Upper lobe of left lung (tissue), 4 donors: ENCODE measurements around the gene PRKCQ.

Experiments
- CTCF ChIP-seq, 6 experiments: fragments of 450-650 bp in 4 of 6; fragments of 200-600 bp in 2 of 6; sonication (generic) in 2 of 6; IDR thresholded peaks; one replicate each; pipeline ENCODE4 v1.5.1; 2016 to 2019; ENCODE audit warnings: antibody characterized with exemption in 6 of 6
- POLR2A ChIP-seq, 4 donors: fragments of 450-650 bp; IDR thresholded peaks; one replicate each; pipeline ENCODE4 v1.5.1; 2016 to 2017; ENCODE audit warnings: antibody characterized with exemption in 4 of 4, mild to moderate bottlenecking in 2 of 4

GRCh38 chr10:6384031-6384430 is 196.0 kb downstream of the PRKCQ start:
- no peak for TF ChIP-seq CTCF (IDR thresholded peaks at IDR 0.05)
- no peak for TF ChIP-seq POLR2A (IDR thresholded peaks at IDR 0.05)
